PC-9 (cell line): ENCODE measurements around the gene MLIP. TPM values are rescaled to one million over a fixed set of nuclear protein-coding genes. Genes with fewer than 3 reads are reported as not detected.

ENCODE experiments used
- BruUV-seq: library from RNA; stranded (reverse); fragments of 400-500 nt; replicated peaks from 2 replicates; lab custom pipeline; 2021; lab: Mats Ljungman, UMichigan
- CTCF ChIA-PET: fragments of 300-600 bp; sonication (Branson Sonifier 250); formaldehyde crosslinking; loops from one replicate; lab custom pipeline; 2022; ENCODE audit warnings: antibody characterized with exemption; lab: Charles Lee
- POLR2A ChIA-PET: fragments of 300-600 bp; sonication (Branson Sonifier 250); formaldehyde crosslinking; loops from one replicate; lab custom pipeline; 2022; ENCODE audit warnings: antibody characterized with exemption; ENCODE audit not compliant: unreplicated experiment; lab: Charles Lee
- DNase-seq, 2 experiments: peaks; one replicate each; pipeline versions ENCODE4 v3.0.0 to v3.0.0-alpha.2; 2015 to 2022; ENCODE audit warnings: mixed read lengths in 1 of 2
- H2AFZ ChIP-seq: fragments of 200-600 bp; sonication (generic); 2 replicates; pipeline ENCODE4 v1.8.1; 2017; ENCODE audit warnings: antibody characterized with exemption
- H3F3A ChIP-seq: fragments of 200-600 bp; sonication (generic); 2 replicates; pipeline ENCODE4 v1.8.1; 2017; ENCODE audit warnings: antibody characterized with exemption, mild to moderate bottlenecking, low read depth; ENCODE audit not compliant: insufficient read depth
- H3K27ac ChIP-seq: fragments of 200-600 bp; sonication (generic); 2 replicates; pipeline ENCODE4 v1.6.1; 2016; ENCODE audit warnings: mixed run types
- H3K27me3 ChIP-seq: fragments of 200-600 bp; sonication (generic); 2 replicates; pipeline ENCODE4 v1.6.1; 2016; ENCODE audit warnings: low read depth, mixed run types; ENCODE audit not compliant: insufficient read depth
- H3K36me3 ChIP-seq: fragments of 200-600 bp; sonication (generic); 2 replicates; pipeline ENCODE4 v1.6.1; 2016; ENCODE audit warnings: low read depth, mixed run types
- H3K4me1 ChIP-seq: fragments of 200-600 bp; sonication (generic); replicated peaks from 2 replicates; pipeline ENCODE4 v1.6.1; 2016; ENCODE audit warnings: mixed run types; ENCODE audit not compliant: insufficient read depth
- H3K4me2 ChIP-seq: fragments of 200-600 bp; sonication (generic); 2 replicates; pipeline ENCODE4 v1.6.1; 2017; ENCODE audit warnings: mixed run types
- H3K4me3 ChIP-seq: fragments of 200-600 bp; sonication (generic); 2 replicates; pipeline ENCODE4 v1.6.1; 2016; ENCODE audit warnings: mixed run types
- H3K79me2 ChIP-seq: fragments of 200-600 bp; sonication (generic); 2 replicates; pipeline ENCODE4 v1.6.1; 2017; ENCODE audit warnings: low read depth, mixed run types
- H3K9me2 ChIP-seq: fragments of 200-600 bp; sonication (generic); 2 replicates; pipeline ENCODE4 v1.8.1; 2017; ENCODE audit warnings: mild to moderate bottlenecking; ENCODE audit not compliant: insufficient read depth
- H3K9me3 ChIP-seq: fragments of 200-600 bp; sonication (generic); 2 replicates; pipeline ENCODE4 v1.8.1; 2016; ENCODE audit warnings: low read depth; ENCODE audit not compliant: insufficient read depth
- H4K20me1 ChIP-seq: fragments of 200-600 bp; sonication (generic); 2 replicates; pipeline ENCODE4 v1.8.1; 2017; ENCODE audit not compliant: insufficient read depth
- EZH2 ChIP-seq: fragments of 200-600 bp; sonication (generic); IDR thresholded peaks from 2 replicates; pipeline ENCODE4 v1.8.0; 2017; ENCODE audit warnings: antibody characterized with exemption, low read depth
- intact Hi-C: fragments of 100-400 bp; cut with micrococcal nuclease; formaldehyde crosslinking; loops from one replicate; pipeline ENCODE4 v1.10.0; 2022; ENCODE audit not compliant: unreplicated experiment
- total RNA-seq: library from RNA; stranded (reverse); gene quantifications from 2 replicates; pipeline ENCODE4 v1.2.3, GENCODE V29; 2021
- TF ChIP-seq, protein P1 (sequence below): fragments of 200-600 bp; sonication (generic); conservative IDR thresholded peaks from 2 replicates; pipeline ENCODE4 v1.6.1; 2017; ENCODE audit warnings: mixed run types, antibody characterized with exemption, mild to moderate bottlenecking, moderate library complexity

Gene MLIP
- total RNA-seq, 1 experiment from 2014 or later = 0.79 TPM

GRCh38 chr6:54185885-54186284 lies 74.6 kb downstream of the MLIP start:
- TF ChIP-seq EZH2 = no peak
- TF ChIP-seq, protein P1, sequence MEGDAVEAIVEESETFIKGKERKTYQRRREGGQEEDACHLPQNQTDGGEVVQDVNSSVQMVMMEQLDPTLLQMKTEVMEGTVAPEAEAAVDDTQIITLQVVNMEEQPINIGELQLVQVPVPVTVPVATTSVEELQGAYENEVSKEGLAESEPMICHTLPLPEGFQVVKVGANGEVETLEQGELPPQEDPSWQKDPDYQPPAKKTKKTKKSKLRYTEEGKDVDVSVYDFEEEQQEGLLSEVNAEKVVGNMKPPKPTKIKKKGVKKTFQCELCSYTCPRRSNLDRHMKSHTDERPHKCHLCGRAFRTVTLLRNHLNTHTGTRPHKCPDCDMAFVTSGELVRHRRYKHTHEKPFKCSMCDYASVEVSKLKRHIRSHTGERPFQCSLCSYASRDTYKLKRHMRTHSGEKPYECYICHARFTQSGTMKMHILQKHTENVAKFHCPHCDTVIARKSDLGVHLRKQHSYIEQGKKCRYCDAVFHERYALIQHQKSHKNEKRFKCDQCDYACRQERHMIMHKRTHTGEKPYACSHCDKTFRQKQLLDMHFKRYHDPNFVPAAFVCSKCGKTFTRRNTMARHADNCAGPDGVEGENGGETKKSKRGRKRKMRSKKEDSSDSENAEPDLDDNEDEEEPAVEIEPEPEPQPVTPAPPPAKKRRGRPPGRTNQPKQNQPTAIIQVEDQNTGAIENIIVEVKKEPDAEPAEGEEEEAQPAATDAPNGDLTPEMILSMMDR = no peak
- POLR2A ChIA-PET = no interaction called here

DNA sequence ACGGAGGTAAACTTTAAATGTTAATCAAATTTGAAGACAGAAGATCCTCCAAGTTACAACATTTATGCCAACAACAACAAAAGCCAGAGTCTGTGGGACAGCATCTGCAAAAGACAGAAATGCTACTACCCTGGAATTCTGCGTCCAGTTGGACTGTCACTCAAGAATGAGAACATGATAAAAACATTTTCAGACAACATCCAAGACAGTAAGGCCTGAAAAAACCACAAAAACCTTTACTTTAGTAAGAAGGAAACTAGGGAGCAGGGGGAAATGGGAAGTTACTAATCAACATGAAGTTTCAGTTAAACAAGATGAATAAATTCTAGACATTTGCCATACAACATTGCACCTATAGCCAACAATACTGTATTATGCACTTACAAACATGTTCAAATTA lies 77.6 kb downstream of the MLIP start:
- Histone ChIP-seq H3K4me2 (no peak overlapping the region), H3K27me3 (no peaks in the 10 kb centered on the region), H3F3A (no peaks in the 10 kb centered on the region), H3K36me3 (no peaks in the 10 kb centered on the region), H3K9me2 (0 out of 2 replicates have a peak, but pooled peaks cover 4% of the 10 kb centered on the region), H3K4me1 (no peaks in the 10 kb centered on the region), H3K79me2 (no peaks in the 10 kb centered on the region), H2AFZ (no peak overlapping the region), H3K4me3 (no peak overlapping the region), H3K9me3 (peaks cover 4% of the 10 kb centered on the region; the same call in 1 of the 2 replicates), H4K20me1 (no peaks in the 10 kb centered on the region), H3K27ac (no peak overlapping the region)
- no peak for DNase-seq
- intact Hi-C loops = no loop called here
- ChIA-PET POLR2A (no interaction called here), CTCF (no interaction called here)
- TF ChIP-seq, protein P1 = no peak
- no TSS peak for BruUV-seq

More at GRCh38 chr6:54185885-54186284, 74.6 kb downstream of the MLIP start:
- H3K9me3 ChIP-seq = peaks cover 4% of the 10 kb centered on the region; the same call in 1 of the 2 replicates
- intact Hi-C loops = no loop called here
- no peak overlapping the region for H3K27ac ChIP-seq
- H2AFZ ChIP-seq = no peak overlapping the region
- no peaks in the 10 kb centered on the region for H3K4me1 ChIP-seq
- H4K20me1 ChIP-seq = no peaks in the 10 kb centered on the region
- H3K4me3 ChIP-seq = no peak overlapping the region
- no TSS peak for BruUV-seq
- H3K27me3 ChIP-seq = no peaks in the 10 kb centered on the region
- no peaks in the 10 kb centered on the region for H3K36me3 ChIP-seq
- H3K4me2 ChIP-seq = no peak overlapping the region
- no peaks in the 10 kb centered on the region for H3F3A ChIP-seq
- DNase-seq = no peak
- H3K9me2 ChIP-seq = 0 out of 2 replicates have a peak, but pooled peaks cover 4% of the 10 kb centered on the region
- H3K79me2 ChIP-seq = no peaks in the 10 kb centered on the region
- CTCF ChIA-PET = no interaction called here

GRCh38 chr6:54191461-54191860 lies 80.2 kb downstream of the MLIP start:
- Histone ChIP-seq H2AFZ (no peak overlapping the region), H3K27ac (no peak overlapping the region), H3K79me2 (no peaks in the 10 kb centered on the region), H4K20me1 (no peaks in the 10 kb centered on the region), H3K36me3 (no peaks in the 10 kb centered on the region), H3F3A (no peaks in the 10 kb centered on the region), H3K9me2 (no peaks in the 10 kb centered on the region), H3K9me3 (peaks cover 2% of the 10 kb centered on the region; the same call in 1 of the 2 replicates), H3K4me3 (no peak overlapping the region), H3K4me2 (no peak overlapping the region), H3K27me3 (no peaks in the 10 kb centered on the region), H3K4me1 (no peaks in the 10 kb centered on the region)
- no peak for DNase-seq
- intact Hi-C loops = no loop called here
- POLR2A ChIA-PET = no interaction called here
- BruUV-seq = no TSS peak
- TF ChIP-seq EZH2 = no peak
- TF ChIP-seq, protein P1 = no peak
- CTCF ChIA-PET = no interaction called here
